ENCODE results near the gene TRIM37.

- TF ChIP-seq, protein P1, sequence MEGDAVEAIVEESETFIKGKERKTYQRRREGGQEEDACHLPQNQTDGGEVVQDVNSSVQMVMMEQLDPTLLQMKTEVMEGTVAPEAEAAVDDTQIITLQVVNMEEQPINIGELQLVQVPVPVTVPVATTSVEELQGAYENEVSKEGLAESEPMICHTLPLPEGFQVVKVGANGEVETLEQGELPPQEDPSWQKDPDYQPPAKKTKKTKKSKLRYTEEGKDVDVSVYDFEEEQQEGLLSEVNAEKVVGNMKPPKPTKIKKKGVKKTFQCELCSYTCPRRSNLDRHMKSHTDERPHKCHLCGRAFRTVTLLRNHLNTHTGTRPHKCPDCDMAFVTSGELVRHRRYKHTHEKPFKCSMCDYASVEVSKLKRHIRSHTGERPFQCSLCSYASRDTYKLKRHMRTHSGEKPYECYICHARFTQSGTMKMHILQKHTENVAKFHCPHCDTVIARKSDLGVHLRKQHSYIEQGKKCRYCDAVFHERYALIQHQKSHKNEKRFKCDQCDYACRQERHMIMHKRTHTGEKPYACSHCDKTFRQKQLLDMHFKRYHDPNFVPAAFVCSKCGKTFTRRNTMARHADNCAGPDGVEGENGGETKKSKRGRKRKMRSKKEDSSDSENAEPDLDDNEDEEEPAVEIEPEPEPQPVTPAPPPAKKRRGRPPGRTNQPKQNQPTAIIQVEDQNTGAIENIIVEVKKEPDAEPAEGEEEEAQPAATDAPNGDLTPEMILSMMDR (IDR thresholded peaks at IDR 0.05; ENCODE audit: low read depth, low read length, missing input control) = no peak
- TF ChIP-seq, protein P2, sequence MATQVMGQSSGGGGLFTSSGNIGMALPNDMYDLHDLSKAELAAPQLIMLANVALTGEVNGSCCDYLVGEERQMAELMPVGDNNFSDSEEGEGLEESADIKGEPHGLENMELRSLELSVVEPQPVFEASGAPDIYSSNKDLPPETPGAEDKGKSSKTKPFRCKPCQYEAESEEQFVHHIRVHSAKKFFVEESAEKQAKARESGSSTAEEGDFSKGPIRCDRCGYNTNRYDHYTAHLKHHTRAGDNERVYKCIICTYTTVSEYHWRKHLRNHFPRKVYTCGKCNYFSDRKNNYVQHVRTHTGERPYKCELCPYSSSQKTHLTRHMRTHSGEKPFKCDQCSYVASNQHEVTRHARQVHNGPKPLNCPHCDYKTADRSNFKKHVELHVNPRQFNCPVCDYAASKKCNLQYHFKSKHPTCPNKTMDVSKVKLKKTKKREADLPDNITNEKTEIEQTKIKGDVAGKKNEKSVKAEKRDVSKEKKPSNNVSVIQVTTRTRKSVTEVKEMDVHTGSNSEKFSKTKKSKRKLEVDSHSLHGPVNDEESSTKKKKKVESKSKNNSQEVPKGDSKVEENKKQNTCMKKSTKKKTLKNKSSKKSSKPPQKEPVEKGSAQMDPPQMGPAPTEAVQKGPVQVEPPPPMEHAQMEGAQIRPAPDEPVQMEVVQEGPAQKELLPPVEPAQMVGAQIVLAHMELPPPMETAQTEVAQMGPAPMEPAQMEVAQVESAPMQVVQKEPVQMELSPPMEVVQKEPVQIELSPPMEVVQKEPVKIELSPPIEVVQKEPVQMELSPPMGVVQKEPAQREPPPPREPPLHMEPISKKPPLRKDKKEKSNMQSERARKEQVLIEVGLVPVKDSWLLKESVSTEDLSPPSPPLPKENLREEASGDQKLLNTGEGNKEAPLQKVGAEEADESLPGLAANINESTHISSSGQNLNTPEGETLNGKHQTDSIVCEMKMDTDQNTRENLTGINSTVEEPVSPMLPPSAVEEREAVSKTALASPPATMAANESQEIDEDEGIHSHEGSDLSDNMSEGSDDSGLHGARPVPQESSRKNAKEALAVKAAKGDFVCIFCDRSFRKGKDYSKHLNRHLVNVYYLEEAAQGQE (IDR thresholded peaks at IDR 0.05) = no peak
- no peak for TF ChIP-seq ATF3 (IDR thresholded peaks at IDR 0.05)
- TF ChIP-seq YY1 (IDR thresholded peaks at IDR 0.05) = no peak
- no peak for TF ChIP-seq ZBTB33 (IDR thresholded peaks at IDR 0.05)
- TF ChIP-seq GABPA (IDR thresholded peaks at IDR 0.05 in 1 of 2, conservative IDR thresholded peaks at IDR 0.05 in 1 of 2) = no peak
- TF ChIP-seq HNF4G (IDR thresholded peaks at IDR 0.05) = no peak
- no peak for TF ChIP-seq RXRA (IDR thresholded peaks at IDR 0.05)
- TF ChIP-seq MAX (IDR thresholded peaks at IDR 0.05) = no peak
- no peak for TF ChIP-seq EGR1 (IDR thresholded peaks at IDR 0.05; ENCODE audit: low read depth in 2 of 2)
- no peak for TF ChIP-seq RAD21 (IDR thresholded peaks at IDR 0.05)
- TF ChIP-seq FOXA1 (IDR thresholded peaks at IDR 0.05) = no peak
- TF ChIP-seq TAF1 (conservative IDR thresholded peaks at IDR 0.05) = no peak
- no peak for TF ChIP-seq JUND (IDR thresholded peaks at IDR 0.05)
Measured at GRCh38 chr17:58999500-58999899, 107.2 kb downstream of the TRIM37 start.

Data from liver (tissue), 3 donors.